ENCODE results near the gene PCSK6.

The PCSK6 gene

DNA sequence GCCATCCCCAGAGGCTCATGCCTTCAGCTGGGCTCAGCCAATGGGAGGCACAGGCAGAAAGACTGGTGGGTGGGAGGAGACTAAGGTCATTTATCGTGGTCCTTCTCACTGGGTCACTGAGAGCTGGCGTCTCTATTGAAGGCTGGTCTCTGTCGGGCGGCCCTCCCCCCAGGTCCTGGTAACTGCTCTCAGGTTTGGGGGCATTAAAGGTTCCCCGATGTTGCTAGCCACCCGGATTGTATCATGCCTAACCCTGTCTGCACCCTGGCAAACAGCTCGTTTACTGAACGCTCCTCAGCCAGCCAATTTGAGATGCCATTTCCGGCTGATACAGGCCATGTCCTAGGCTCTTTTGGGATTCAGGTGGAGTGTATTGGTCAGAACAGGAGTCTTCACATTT, 222.7 kb downstream of the PCSK6 start:
- Mint-ChIP-seq H3K36me3 (ENCODE audit: low read depth) (peaks cover 28% of the 10 kb centered on the region), H3K9me3 (no peaks in the 10 kb centered on the region), H3K27ac (no peak overlapping the region), H3K4me1 (peaks cover 5% of the 10 kb centered on the region), H3K4me3 (no peak overlapping the region), H3K27me3 (ENCODE audit: low read depth) (no peaks in the 10 kb centered on the region)
- TF ChIP-seq, protein P1, sequence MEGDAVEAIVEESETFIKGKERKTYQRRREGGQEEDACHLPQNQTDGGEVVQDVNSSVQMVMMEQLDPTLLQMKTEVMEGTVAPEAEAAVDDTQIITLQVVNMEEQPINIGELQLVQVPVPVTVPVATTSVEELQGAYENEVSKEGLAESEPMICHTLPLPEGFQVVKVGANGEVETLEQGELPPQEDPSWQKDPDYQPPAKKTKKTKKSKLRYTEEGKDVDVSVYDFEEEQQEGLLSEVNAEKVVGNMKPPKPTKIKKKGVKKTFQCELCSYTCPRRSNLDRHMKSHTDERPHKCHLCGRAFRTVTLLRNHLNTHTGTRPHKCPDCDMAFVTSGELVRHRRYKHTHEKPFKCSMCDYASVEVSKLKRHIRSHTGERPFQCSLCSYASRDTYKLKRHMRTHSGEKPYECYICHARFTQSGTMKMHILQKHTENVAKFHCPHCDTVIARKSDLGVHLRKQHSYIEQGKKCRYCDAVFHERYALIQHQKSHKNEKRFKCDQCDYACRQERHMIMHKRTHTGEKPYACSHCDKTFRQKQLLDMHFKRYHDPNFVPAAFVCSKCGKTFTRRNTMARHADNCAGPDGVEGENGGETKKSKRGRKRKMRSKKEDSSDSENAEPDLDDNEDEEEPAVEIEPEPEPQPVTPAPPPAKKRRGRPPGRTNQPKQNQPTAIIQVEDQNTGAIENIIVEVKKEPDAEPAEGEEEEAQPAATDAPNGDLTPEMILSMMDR (IDR thresholded peaks at IDR 0.05; ENCODE audit: unreplicated experiment in 3 of 3) = no peak

DNA sequence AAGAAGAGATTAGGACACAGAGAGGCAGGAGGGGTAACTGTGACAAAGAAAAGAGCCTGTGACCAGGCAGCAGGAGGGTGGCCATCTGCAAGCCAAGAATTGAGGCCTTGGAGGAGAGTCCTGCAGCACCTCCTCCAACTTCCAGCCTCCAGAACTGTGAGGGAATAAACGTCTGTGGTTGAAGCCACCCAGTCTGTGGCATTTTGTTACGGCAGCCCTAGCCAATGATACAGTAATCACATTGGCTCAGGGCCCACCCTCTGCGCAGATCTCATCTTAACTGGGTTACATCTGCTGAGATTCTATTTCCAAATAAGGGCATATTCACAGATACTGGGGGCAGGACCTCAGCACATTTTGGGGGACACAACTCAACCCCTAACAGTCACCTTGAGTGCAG, 223.5 kb downstream of the PCSK6 start:
- no peak overlapping the region for H3K27ac Mint-ChIP-seq
- H3K4me1 Mint-ChIP-seq = peaks cover 5% of the 10 kb centered on the region
- no peaks in the 10 kb centered on the region for H3K9me3 Mint-ChIP-seq
- no peak overlapping the region for H3K4me3 Mint-ChIP-seq
- TF ChIP-seq, protein P1 (IDR thresholded peaks at IDR 0.05; ENCODE audit: unreplicated experiment in 3 of 3) = no peak
- peaks cover 20% of the 10 kb centered on the region for H3K36me3 Mint-ChIP-seq (ENCODE audit: low read depth)
- no peaks in the 10 kb centered on the region for H3K27me3 Mint-ChIP-seq (ENCODE audit: low read depth)

DNA sequence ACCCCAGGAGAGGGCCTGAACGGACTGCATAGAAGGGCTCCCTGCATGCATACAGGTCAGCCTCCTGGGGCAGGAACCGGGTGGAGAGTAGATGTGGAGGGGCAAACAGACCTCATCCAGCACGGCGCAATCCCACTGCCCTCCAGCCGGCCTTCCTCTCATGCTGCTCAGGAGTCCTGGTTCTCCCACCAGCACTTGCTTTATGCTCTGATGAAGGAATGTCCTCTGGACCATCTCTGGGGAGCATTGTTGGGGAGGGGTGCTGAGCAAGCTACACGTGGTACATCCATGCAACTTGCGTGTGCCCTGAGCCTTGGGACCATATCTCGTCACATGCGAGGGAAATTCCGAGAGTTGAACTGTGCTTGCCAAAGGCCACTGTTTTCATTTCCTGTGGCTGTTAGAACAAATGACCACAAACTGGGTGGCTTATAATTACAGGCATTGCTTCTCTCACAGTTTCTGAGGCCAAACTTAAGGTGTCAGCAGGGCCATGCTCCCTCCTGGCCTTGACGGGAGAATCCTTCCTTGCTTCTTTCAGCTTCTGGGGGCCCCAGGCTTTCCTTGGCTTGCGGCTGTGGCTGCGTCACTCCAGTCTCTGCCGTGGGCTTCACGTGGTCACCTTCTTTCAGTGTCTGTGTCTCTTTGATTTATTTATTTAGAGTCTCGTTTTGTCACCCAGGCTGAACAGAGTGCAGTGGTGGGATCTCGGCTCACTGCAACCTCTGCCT, 224.4 kb downstream of the PCSK6 start:
- no peaks in the 10 kb centered on the region for H3K9me3 Mint-ChIP-seq
- TF ChIP-seq, protein P1 (IDR thresholded peaks at IDR 0.05; ENCODE audit: unreplicated experiment in 3 of 3) = no peak
- no peaks in the 10 kb centered on the region for H3K27me3 Mint-ChIP-seq (ENCODE audit: low read depth)
- H3K36me3 Mint-ChIP-seq (ENCODE audit: low read depth) = peaks cover 13% of the 10 kb centered on the region
- peaks cover 5% of the 10 kb centered on the region for H3K4me1 Mint-ChIP-seq
- no peak overlapping the region for H3K4me3 Mint-ChIP-seq
- H3K27ac Mint-ChIP-seq = no peak overlapping the region

DNA sequence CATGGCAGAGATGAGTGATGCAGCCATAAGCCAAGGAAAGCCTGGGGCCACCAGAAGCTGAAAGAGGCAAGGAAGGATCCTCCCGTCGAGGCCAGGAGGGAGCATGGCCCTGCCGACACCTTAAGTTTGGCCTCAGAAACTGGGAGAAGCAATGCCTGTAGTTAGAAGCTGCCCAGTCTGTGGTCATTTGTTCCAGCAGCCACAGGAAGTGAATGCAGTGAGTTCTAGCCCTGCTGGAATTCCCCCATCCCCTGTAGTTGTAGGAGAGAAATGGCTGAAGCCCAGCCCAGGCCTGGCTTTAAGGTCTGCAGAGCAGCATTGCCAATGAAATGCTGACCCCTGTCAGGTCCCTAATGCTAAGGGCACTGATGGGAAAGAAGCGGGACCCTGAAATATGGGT, 225.5 kb downstream of the PCSK6 start:
- peaks cover 5% of the 10 kb centered on the region for H3K4me1 Mint-ChIP-seq

DNA sequence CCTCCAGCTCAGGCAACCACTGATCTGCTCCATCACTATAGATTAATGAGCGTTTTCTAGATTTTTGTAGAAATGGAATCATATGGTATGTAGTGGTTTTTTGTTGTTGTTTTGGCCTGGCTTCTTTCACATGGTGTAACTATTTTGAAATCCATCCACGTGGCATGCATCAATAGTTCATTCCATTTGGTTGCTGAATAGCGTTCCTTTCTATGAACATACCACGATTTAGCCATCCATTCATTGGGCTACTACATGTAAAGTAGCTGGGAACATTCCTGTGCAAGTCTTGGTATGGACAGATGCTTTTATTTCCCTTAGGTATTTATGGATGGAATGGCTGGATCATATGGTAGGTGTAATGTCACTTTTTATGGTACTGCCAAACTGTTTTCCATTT, 227.0 kb downstream of the PCSK6 start:
- no peaks in the 10 kb centered on the region for H3K9me3 Mint-ChIP-seq
- H3K4me3 Mint-ChIP-seq = no peak overlapping the region
- H3K36me3 Mint-ChIP-seq (ENCODE audit: low read depth) = no peaks in the 10 kb centered on the region
- H3K4me1 Mint-ChIP-seq = peaks cover 16% of the 10 kb centered on the region
- H3K27ac Mint-ChIP-seq = no peak overlapping the region
- TF ChIP-seq, protein P1 (IDR thresholded peaks at IDR 0.05; ENCODE audit: unreplicated experiment in 3 of 3) = no peak
- no peaks in the 10 kb centered on the region for H3K27me3 Mint-ChIP-seq (ENCODE audit: low read depth)

More for the DNA sequence above, 225.5 kb downstream of the PCSK6 start:
- Mint-ChIP-seq H3K4me3 (no peak overlapping the region), H3K27ac (no peak overlapping the region), H3K27me3 (ENCODE audit: low read depth) (no peaks in the 10 kb centered on the region), H3K36me3 (ENCODE audit: low read depth) (peaks cover 4% of the 10 kb centered on the region), H3K9me3 (no peaks in the 10 kb centered on the region)
- TF ChIP-seq, protein P1 (IDR thresholded peaks at IDR 0.05; ENCODE audit: unreplicated experiment in 3 of 3) = no peak

Data from nephron (organoid).